PC-3 (cell line): Measurements from ENCODE around the gene CNOT6L. TPM values are rescaled to one million over a fixed set of nuclear protein-coding genes. Genes with fewer than 3 reads are reported as not detected.
A peak's percentile ranks its signal among the peaks of the same experiment; 100 is the strongest.

Experiments
- ATAC-seq: fragments of 200-7000 bp; cut with Tn5 transposase; 2 replicates; pipeline ENCODE4 v1.9.1; 2020; ENCODE audit warnings: mild to moderate bottlenecking, moderate library complexity
- BruUV-seq: library from RNA; stranded (reverse); fragments of 400-500 nt; replicated peaks from 2 replicates; lab custom pipeline; 2021; lab: Mats Ljungman, UMichigan
- CTCF ChIA-PET: fragments of 300-600 bp; sonication (Branson Sonifier 250); formaldehyde crosslinking; loops from one replicate; lab custom pipeline; 2022; ENCODE audit warnings: antibody characterized with exemption; lab: Charles Lee
- POLR2A ChIA-PET: fragments of 300-600 bp; sonication (Branson Sonifier 250); formaldehyde crosslinking; loops from one replicate; lab custom pipeline; 2022; ENCODE audit warnings: antibody characterized with exemption; ENCODE audit not compliant: unreplicated experiment; lab: Charles Lee
- DNase-seq: peaks from one replicate; pipeline ENCODE4 v3.0.0-alpha.2; 2015
- H2AFZ ChIP-seq: fragments of 300-600 bp; sonication (generic); 2 replicates; pipeline ENCODE4 v1.6.0; 2016; ENCODE audit warnings: antibody characterized with exemption, low read length
- H3F3A ChIP-seq: fragments of 300-600 bp; sonication (generic); one replicate; pipeline ENCODE4 v1.6.0; 2017; ENCODE audit warnings: antibody characterized with exemption, low read length, control low read depth, mild to moderate bottlenecking; ENCODE audit not compliant: unreplicated experiment
- H3K27ac ChIP-seq: fragments of 300-600 bp; sonication (generic); 2 replicates; pipeline ENCODE4 v1.5.1; 2016; ENCODE audit warnings: mild to moderate bottlenecking, low read length
- H3K27me3 ChIP-seq: fragments of 300-600 bp; sonication (generic); 2 replicates; pipeline ENCODE4 v1.6.1; 2016; ENCODE audit warnings: low read length, mixed read lengths
- H3K36me3 ChIP-seq: fragments of 300-600 bp; sonication (generic); 2 replicates; pipeline ENCODE4 v1.6.1; 2016; ENCODE audit warnings: low read depth, mixed run types, low read length, mixed read lengths
- H3K4me1 ChIP-seq: fragments of 300-600 bp; sonication (generic); 2 replicates; pipeline ENCODE4 v1.5.1; 2016; ENCODE audit warnings: low read length; ENCODE audit not compliant: insufficient read depth
- H3K4me2 ChIP-seq: fragments of 300-600 bp; sonication (generic); 2 replicates; pipeline ENCODE4 v1.6.0; 2016; ENCODE audit warnings: low read length
- H3K4me3 ChIP-seq: fragments of 300-600 bp; sonication (generic); 2 replicates; pipeline ENCODE4 v1.5.1; 2016; ENCODE audit warnings: mild to moderate bottlenecking, low read length, mixed read lengths
- H3K79me2 ChIP-seq: fragments of 300-600 bp; sonication (generic); 2 replicates; pipeline ENCODE4 v1.6.1; 2017; ENCODE audit warnings: low read length, mixed read lengths
- H3K9ac ChIP-seq: fragments of 300-600 bp; sonication (generic); 2 replicates; pipeline ENCODE4 v1.6.0; 2016; ENCODE audit warnings: mild to moderate bottlenecking, low read length
- H3K9me2 ChIP-seq: fragments of 300-600 bp; sonication (generic); replicated peaks from 2 replicates; pipeline ENCODE4 v1.6.1; 2016; ENCODE audit warnings: mixed run types, low read length, mixed read lengths
- H3K9me3 ChIP-seq: fragments of 300-600 bp; sonication (generic); 2 replicates; pipeline ENCODE4 v1.6.1; 2016; ENCODE audit warnings: low read length, mixed read lengths
- H4K20me1 ChIP-seq: fragments of 300-600 bp; sonication (generic); 2 replicates; pipeline ENCODE4 v1.6.1; 2016; ENCODE audit warnings: low read length, mixed read lengths
- CTCF ChIP-seq: fragments of 300-600 bp; sonication (generic); conservative IDR thresholded peaks from 2 replicates; pipeline ENCODE4 v1.5.1; 2017; ENCODE audit warnings: antibody characterized with exemption, low read depth, mild to moderate bottlenecking, low read length
- EZH2 ChIP-seq: fragments of 300-600 bp; sonication (generic); IDR thresholded peaks from one replicate; pipeline ENCODE4 v1.6.1; 2017; ENCODE audit warnings: antibody characterized with exemption, mild to moderate bottlenecking, low read length; ENCODE audit not compliant: unreplicated experiment
- EZH2phosphoT487 ChIP-seq: fragments of 300-600 bp; sonication (generic); IDR thresholded peaks from 2 replicates; pipeline ENCODE4 v1.6.1; 2018; ENCODE audit warnings: mild to moderate bottlenecking, antibody characterized with exemption, low read length, borderline replicate concordance
- intact Hi-C: fragments of 100-400 bp; cut with micrococcal nuclease; formaldehyde crosslinking; loops from 2 replicates; pipeline ENCODE4 v1.9.0; 2023
- total RNA-seq: library from RNA; depleted of rRNA; stranded (reverse); fragments of >200 nt; gene quantifications from 2 replicates; pipeline ENCODE4 v1.2.3, GENCODE V29; 2014

Gene CNOT6L
- total RNA-seq, 1 experiment from 2014 or later, result 2.6 TPM

GRCh38 chr4:77820649-77821561 lies 1.7 kb upstream of the CNOT6L start:
- ATAC-seq (no peak), DNase-seq (no peak)
- H3K4me3 ChIP-seq, result peak overlapping the region; percentile 97
- H3K36me3 ChIP-seq, result no peaks in the 10 kb centered on the region
- H4K20me1 ChIP-seq, result no peaks in the 10 kb centered on the region
- TF ChIP-seq EZH2phosphoT487 (no peak), CTCF (no peak), EZH2 (no peak)
- H3K9me3 ChIP-seq, result no peaks in the 10 kb centered on the region
- H3K79me2 ChIP-seq, result peaks cover 26% of the 10 kb centered on the region
- peak overlapping the region; percentile 64 for H3K27ac ChIP-seq
- peak overlapping the region; percentile 89 for H3K9ac ChIP-seq
- no peaks in the 10 kb centered on the region for H3K27me3 ChIP-seq
- peak overlapping the region; percentile 99 for H3K4me2 ChIP-seq
- TSS peak; percentile 86 for BruUV-seq
- peak overlapping the region; percentile 99 for H2AFZ ChIP-seq
- ChIA-PET CTCF (interaction anchor here (0.7 kb wide), 1 partner anchor 678 kb away, joined by 3 read pairs; no protein-coding TSS in a partner anchor), POLR2A (interaction anchor here (0.6 to 1.0 kb wide), 3 partner anchors 22 to 184 kb away, joined by 4 to 7 read pairs (median 4); no protein-coding TSS in a partner anchor)
- no peaks in the 10 kb centered on the region for H3F3A ChIP-seq
- H3K9me2 ChIP-seq, result no peaks in the 10 kb centered on the region
- H3K4me1 ChIP-seq, result peaks cover 12% of the 10 kb centered on the region
- intact Hi-C loops, result loop anchor here (1.0 kb wide), 1 partner anchor 41 kb away; the partner anchor contains the start of gene MRPL1

- Histone ChIP-seq H3K4me2 (peak overlapping the region; percentile 99), H3K4me3 (peak overlapping the region; percentile 97), H3K27ac (peak overlapping the region; percentile 64), H3K79me2 (peaks cover 35% of the 10 kb centered on the region), H3F3A (no peaks in the 10 kb centered on the region), H3K9me3 (no peaks in the 10 kb centered on the region), H4K20me1 (no peaks in the 10 kb centered on the region), H3K36me3 (no peaks in the 10 kb centered on the region), H3K9ac (peak overlapping the region; percentile 89), H2AFZ (peak overlapping the region; percentile 99), H3K9me2 (no peaks in the 10 kb centered on the region), H3K4me1 (peaks cover 12% of the 10 kb centered on the region), H3K27me3 (no peaks in the 10 kb centered on the region)
- no TSS peak for BruUV-seq
- POLR2A ChIA-PET, result interaction anchor here (0.6 to 1.0 kb wide), 3 partner anchors 23 to 183 kb away, joined by 4 to 7 read pairs (median 4); no protein-coding TSS in a partner anchor
- intact Hi-C loops, result loop anchor here (1.0 kb wide), 1 partner anchor 42 kb away; the partner anchor contains the start of gene MRPL1
- CTCF ChIA-PET, result interaction anchor here (0.7 kb wide), 1 partner anchor 678 kb away, joined by 3 read pairs; no protein-coding TSS in a partner anchor
- DNase-seq (peak; percentile 80), ATAC-seq (peak; percentile 75)
- TF ChIP-seq EZH2phosphoT487 (no peak), EZH2 (no peak), CTCF (no peak)
Observed at GRCh38 chr4:77819843-77820648, 878 bp upstream of the CNOT6L start.
